Endothelial cell of umbilical vein (primary cell): Measurements from ENCODE around the gene TAF13.

Experiments
- EZH2 ChIP-seq: IDR thresholded peaks from 2 replicates; pipeline ENCODE4 v1.6.1; 2012; ENCODE audit warnings: borderline replicate concordance, low read depth, mild to moderate bottlenecking, moderate library complexity, low read length, inconsistent platforms; ENCODE audit not compliant: severe bottlenecking
- POLR2AphosphoS5 ChIP-seq: IDR thresholded peaks from 2 replicates; pipeline ENCODE4 v1.6.1; 2012; ENCODE audit warnings: low read depth, mild to moderate bottlenecking, control low read depth, low read length, moderate library complexity; ENCODE audit not compliant: insufficient read depth

DNA sequence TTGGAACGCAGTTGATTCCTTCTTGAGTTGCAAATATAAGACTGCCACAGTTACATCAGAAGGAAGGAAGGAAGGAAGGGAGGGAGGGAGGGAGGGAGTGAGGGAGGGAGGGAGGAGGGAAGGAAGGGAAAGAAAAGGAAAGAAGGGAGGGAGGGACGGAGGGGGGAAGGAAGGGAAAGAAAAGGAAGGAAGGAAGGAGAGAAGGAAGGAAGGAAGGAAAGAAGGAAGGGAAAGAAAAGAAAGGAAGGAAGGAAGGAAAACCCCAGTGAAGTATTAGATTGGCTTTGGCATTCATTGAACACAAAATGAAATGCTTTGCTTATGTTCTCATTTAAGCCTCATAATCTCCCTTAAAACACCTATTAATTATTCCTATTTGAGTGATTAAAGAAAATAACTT lies 27.5 kb downstream of the TAF13 start:
- TF ChIP-seq POLR2AphosphoS5 (no peak), EZH2 (no peak)
